Esophagus muscularis mucosa (tissue), 4 donors: ENCODE results near the gene MICAL3. TPM values are rescaled to one million over a fixed set of nuclear protein-coding genes. Genes with fewer than 3 reads are reported as not detected.

Experiments used
- DNase-seq: peaks from one replicate; pipeline ENCODE4 v3.0.0-alpha.2; 2017; ENCODE audit errors: extremely low spot score
- H3K27ac ChIP-seq, 4 donors: fragments of 200-600 bp; sonication (generic); replicated peaks in 1 of 4; 1 replicate in 3 of 4; 2 replicates in 1 of 4; pipeline ENCODE4 v1.5.1; 2016 to 2019; ENCODE audit warnings: mild to moderate bottlenecking in 1 of 4
- H3K27me3 ChIP-seq, 4 donors: fragments of 200-600 bp; sonication (generic); one replicate each; pipeline versions ENCODE4 v1.5.1 to v1.6.0; 2016 to 2019
- H3K36me3 ChIP-seq, 4 donors: fragments of 200-600 bp; sonication (generic); one replicate each; pipeline ENCODE4 v1.5.1; 2016 to 2019
- H3K4me1 ChIP-seq, 4 donors: fragments of 200-600 bp; sonication (generic); one replicate each; pipeline ENCODE4 v1.5.1; 2016 to 2019
- H3K4me3 ChIP-seq, 4 donors: fragments of 200-600 bp; sonication (generic); 1 replicate in 2 of 4; 2 replicates in 2 of 4; pipeline ENCODE4 v1.5.1; 2016 to 2019; ENCODE audit warnings: mild to moderate bottlenecking in 4 of 4, moderate library complexity in 1 of 4
- H3K9me3 ChIP-seq, 4 donors: fragments of 200-600 bp; sonication (generic); 1 replicate in 3 of 4; 2 replicates in 1 of 4; pipeline ENCODE4 v1.5.1; 2016 to 2019
- CTCF ChIP-seq, 3 experiments: fragments of 200-600 bp in 2 of 3; fragments of 450-650 bp in 1 of 3; sonication (generic) in 2 of 3; IDR thresholded peaks; one replicate each; pipeline ENCODE4 v1.5.1; 2017 to 2019; ENCODE audit warnings: antibody characterized with exemption in 3 of 3, mild to moderate bottlenecking in 2 of 3, moderate library complexity in 1 of 3
- EP300 ChIP-seq: sonication (generic); formaldehyde crosslinking; IDR thresholded peaks from one replicate; pipeline ENCODE4 v1.6.1; 2017; ENCODE audit warnings: antibody characterized with exemption
- POLR2A ChIP-seq: fragments of 450-650 bp; IDR thresholded peaks from one replicate; pipeline ENCODE4 v1.6.1; 2017; ENCODE audit warnings: antibody characterized with exemption, moderate library complexity, mild to moderate bottlenecking, low read depth
- POLR2AphosphoS5 ChIP-seq, 2 donors: sonication (generic); formaldehyde crosslinking; IDR thresholded peaks; one replicate each; pipeline ENCODE4 v1.6.1; 2017; ENCODE audit warnings: antibody characterized with exemption in 2 of 2
- WGBS: methylation state at CpG from one replicate; pipeline ENCODE4 v1.1.5; 2018; 5-methylcytosine and 5-hydroxymethylcytosine counted together
- intact Hi-C: fragments of 100-400 bp; cut with DNase I; formaldehyde crosslinking; loops from one replicate; pipeline ENCODE4 v1.15.1; 2023
- total RNA-seq, 4 donors: library from RNA; depleted of rRNA; stranded (reverse); fragments of >200 nt; gene quantifications; one replicate each; pipeline versions ENCODE4 v1.1.0 to v1.2.1, GENCODE V29; 2016

The MICAL3 gene
- total RNA-seq, 4 donors from 2014 or later: 35.1 to 91.8 (median 67.8) TPM

- WGBS: 79% methylated on average over 15 of the region's 25 CpGs
- no peak overlapping the region for H3K4me3 ChIP-seq
- H3K27me3 ChIP-seq: no peaks in the 10 kb centered on the region
- peaks cover 0 to 17% (median 6%) of the 10 kb centered on the region in 4 donors for H3K4me1 ChIP-seq
- no peak for DNase-seq
- TF ChIP-seq CTCF (IDR thresholded peaks at IDR 0.05): no peak
- TF ChIP-seq POLR2A: no peak
- TF ChIP-seq POLR2AphosphoS5 (IDR thresholded peaks at IDR 0.05): no peak
- no peak for TF ChIP-seq EP300
- no peak overlapping the region for H3K27ac ChIP-seq
- intact Hi-C loops: no loop called here
- H3K9me3 ChIP-seq: no peaks in the 10 kb centered on the region
- H3K36me3 ChIP-seq: peaks cover 0 to 8% (median 3%) of the 10 kb centered on the region in 4 donors
These were observed 280.5 kb downstream of the MICAL3 start for GRCh38 chr22:17743661-17744411.

- peaks cover 0 to 20% (median 13%) of the 10 kb centered on the region in 4 donors for H3K36me3 ChIP-seq
- DNase-seq: no peak
- WGBS: 46% methylated on average over 6 of the region's 9 CpGs
- no peak overlapping the region for H3K4me3 ChIP-seq
- peak in 1 of 2 donors; percentile 15 for TF ChIP-seq POLR2AphosphoS5 (IDR thresholded peaks at IDR 0.05)
- peak; percentile 61 to 82 (median 72) for TF ChIP-seq CTCF (IDR thresholded peaks at IDR 0.05)
- no peak for TF ChIP-seq EP300
- peaks cover 0 to 14% (median 5%) of the 10 kb centered on the region in 4 donors for H3K4me1 ChIP-seq
- no peak overlapping the region for H3K27ac ChIP-seq
- intact Hi-C loops: no loop called here
- H3K9me3 ChIP-seq: no peaks in the 10 kb centered on the region
- no peaks in the 10 kb centered on the region for H3K27me3 ChIP-seq
These were observed 281.8 kb downstream of the MICAL3 start for GRCh38 chr22:17742527-17742902.

- Histone ChIP-seq H3K27ac (no peak overlapping the region), H3K27me3 (no peaks in the 10 kb centered on the region), H3K4me1 (peaks cover 0 to 14% (median 5%) of the 10 kb centered on the region in 4 donors), H3K36me3 (peaks cover 0 to 25% (median 17%) of the 10 kb centered on the region in 4 donors), H3K4me3 (no peak overlapping the region), H3K9me3 (no peaks in the 10 kb centered on the region)
- no peak for DNase-seq
- intact Hi-C loops: no loop called here
- 83% methylated on average over 16 of the region's 18 CpGs for WGBS
- TF ChIP-seq CTCF (IDR thresholded peaks at IDR 0.05): no peak
- TF ChIP-seq EP300: no peak
- no peak for TF ChIP-seq POLR2AphosphoS5 (IDR thresholded peaks at IDR 0.05)
- TF ChIP-seq POLR2A: no peak
These were observed 282.4 kb downstream of the MICAL3 start for GRCh38 chr22:17741866-17742526.

- no peak overlapping the region for H3K4me3 ChIP-seq
- WGBS: 97% methylated on average over 18 of the region's 36 CpGs
- H3K27ac ChIP-seq: no peak overlapping the region
- no peaks in the 10 kb centered on the region for H3K27me3 ChIP-seq
- H3K4me1 ChIP-seq: peaks cover 0 to 14% (median 5%) of the 10 kb centered on the region in 4 donors
- DNase-seq: no peak
- peaks cover 5 to 48% (median 33%) of the 10 kb centered on the region in 4 donors for H3K36me3 ChIP-seq
- no peak for TF ChIP-seq POLR2AphosphoS5 (IDR thresholded peaks at IDR 0.05)
- TF ChIP-seq EP300: no peak
- no peak for TF ChIP-seq CTCF (IDR thresholded peaks at IDR 0.05)
- no peak for TF ChIP-seq POLR2A
- intact Hi-C loops: loop anchor here (5.0 kb wide), 1 partner anchor 177 kb away; the partner anchor contains the start of gene SLC25A18
- no peaks in the 10 kb centered on the region for H3K9me3 ChIP-seq
These were observed 285.0 kb downstream of the MICAL3 start for GRCh38 chr22:17739196-17739975.
